ENCODE results near the gene TRIM56.

DNA sequence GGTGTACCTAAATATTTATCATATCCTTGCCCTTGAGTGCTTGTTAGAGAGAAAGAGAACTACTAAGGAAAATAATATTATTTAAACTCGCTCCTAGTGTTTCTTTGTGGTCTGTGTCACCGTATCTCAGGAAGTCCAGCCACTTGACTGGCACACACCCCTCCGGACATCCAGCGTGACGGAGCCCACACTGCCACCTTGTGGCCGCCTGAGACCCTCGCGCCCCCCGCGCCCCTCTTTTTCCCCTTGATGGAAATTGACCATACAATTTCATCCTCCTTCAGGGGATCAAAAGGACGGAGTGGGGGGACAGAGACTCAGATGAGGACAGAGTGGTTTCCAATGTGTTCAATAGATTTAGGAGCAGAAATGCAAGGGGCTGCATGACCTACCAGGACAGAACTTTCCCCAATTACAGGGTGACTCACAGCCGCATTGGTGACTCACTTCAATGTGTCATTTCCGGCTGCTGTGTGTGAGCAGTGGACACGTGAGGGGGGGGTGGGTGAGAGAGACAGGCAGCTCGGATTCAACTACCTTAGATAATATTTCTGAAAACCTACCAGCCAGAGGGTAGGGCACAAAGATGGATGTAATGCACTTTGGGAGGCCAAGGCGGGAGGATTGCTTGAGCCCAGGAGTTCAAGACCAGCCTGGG is 53.1 kb downstream of the TRIM56 start:
- TF ChIP-seq ZNF274 (IDR thresholded peaks at IDR 0.05; ENCODE audit: low read depth, low read length) (no peak), SUZ12 (IDR thresholded peaks at IDR 0.05; ENCODE audit: extremely low read depth, insufficient read depth, insufficient read length) (no peak), YY1 (IDR thresholded peaks at IDR 0.05; ENCODE audit: insufficient read depth, insufficient read length) (no peak)

Measured in NT2/D1 (cell line).